Kidney (tissue), 14 donors: ENCODE measurements around the gene AUTS2. TPM values are rescaled to one million over a fixed set of nuclear protein-coding genes. Genes with fewer than 3 reads are reported as not detected.
A peak's percentile ranks its signal among the peaks of the same experiment; 100 is the strongest.

ENCODE experiments used
- DNase-seq, 5 donors: peaks; one replicate each; pipeline ENCODE4 v3.0.0-alpha.2; 2013 to 2020
- FAIRE-seq: peaks from 2 replicates; lab custom pipeline; 2012; peaks lifted over from hg19 to GRCh38; lab: Jason Lieb, UNC
- H3K27ac ChIP-seq, 2 donors: one replicate each; pipeline ENCODE4 v1.7.0; 2013; ENCODE audit warnings: low read depth in 2 of 2, low read length in 2 of 2, inconsistent platforms in 1 of 2
- H3K27me3 ChIP-seq: one replicate; pipeline ENCODE4 v1.7.1; 2013; ENCODE audit warnings: low read length, inconsistent platforms; ENCODE audit not compliant: control insufficient read depth, insufficient read depth
- H3K36me3 ChIP-seq, 3 donors: one replicate each; pipeline versions ENCODE4 v1.7.0 to v1.7.1; 2013; ENCODE audit warnings: low read length in 3 of 3, control low read depth in 1 of 3, inconsistent platforms in 1 of 3; ENCODE audit not compliant: insufficient read depth in 3 of 3, control insufficient read depth in 2 of 3
- H3K4me1 ChIP-seq, 3 donors: one replicate each; pipeline versions ENCODE4 v1.7.0 to v1.7.1; 2013; ENCODE audit warnings: low read length in 3 of 3, inconsistent platforms in 1 of 3, low read depth in 1 of 3; ENCODE audit not compliant: control insufficient read depth in 2 of 3, insufficient read depth in 2 of 3
- H3K4me3 ChIP-seq, 3 donors: one replicate each; pipeline versions ENCODE4 v1.7.0 to v1.8.1; 2013; ENCODE audit warnings: low read length in 3 of 3, control low read depth in 1 of 3, inconsistent platforms in 1 of 3
- H3K9ac ChIP-seq, 3 donors: one replicate each; pipeline versions ENCODE4 v1.7.0 to v1.7.1; 2013; ENCODE audit warnings: low read length in 3 of 3, control low read depth in 1 of 3, inconsistent platforms in 1 of 3
- H3K9me3 ChIP-seq, 3 donors: one replicate each; pipeline versions ENCODE4 v1.7.0 to v1.7.1; 2013; ENCODE audit warnings: low read length in 3 of 3, control low read depth in 1 of 3, inconsistent platforms in 1 of 3; ENCODE audit not compliant: control insufficient read depth in 2 of 3, insufficient read depth in 1 of 3
- intact Hi-C: fragments of 100-400 bp; cut with DNase I; formaldehyde crosslinking; loops from one replicate; pipeline ENCODE4 v1.11.1; 2022
- polyA plus RNA-seq: library from polyadenylated mRNA; stranded (reverse); fragments of 350-450 nt; fragmentation: Illumina TruSeq; extraction: RNeasy Lipid Tissue Mini Kit (QIAGEN cat#74804); gene quantifications from one replicate; pipeline ENCODE4 v1.2.3, GENCODE V29; 2014; ENCODE audit warnings: low read depth, low replicate concordance; ENCODE audit not compliant: insufficient read depth
- total RNA-seq: library from RNA; stranded (reverse); fragmentation: NEBNext Ultra II Directional; extraction: Animal tissue kit (Norgen Biotek cat#: 25700); gene quantifications from one replicate; pipeline ENCODE4 v1.2.1, GENCODE V29; 2021
- TF ChIP-seq, protein P1 (sequence below): IDR thresholded peaks from 3 replicates; pipeline ENCODE4 v1.5.1; 2012; ENCODE audit warnings: mild to moderate bottlenecking, moderate library complexity, borderline replicate concordance; ENCODE audit not compliant: insufficient read depth; ENCODE audit errors: extremely low read depth
- donor health status: control.
- donor health status: control.
- donor health status: control.
- donor health status: control.
- donor health status: control.
- donor health status: DM: yes; HTN: yes; CAD: no.
- donor health status: Normal renal cell carcinoma (clear cell type).

Gene AUTS2
- total and polyA plus RNA-seq, 2 donors from 2014 or later, result 5.2 to 33.8 TPM

- Histone ChIP-seq H3K9me3 (no peaks in the 10 kb centered on the region), H3K36me3 (no peaks in the 10 kb centered on the region), H3K27me3 (no peaks in the 10 kb centered on the region), H3K4me3 (no peak overlapping the region), H3K9ac (no peak overlapping the region), H3K4me1 (no peaks in the 10 kb centered on the region), H3K27ac (no peak overlapping the region)
- intact Hi-C loops, result no loop called here
- TF ChIP-seq, protein P1, sequence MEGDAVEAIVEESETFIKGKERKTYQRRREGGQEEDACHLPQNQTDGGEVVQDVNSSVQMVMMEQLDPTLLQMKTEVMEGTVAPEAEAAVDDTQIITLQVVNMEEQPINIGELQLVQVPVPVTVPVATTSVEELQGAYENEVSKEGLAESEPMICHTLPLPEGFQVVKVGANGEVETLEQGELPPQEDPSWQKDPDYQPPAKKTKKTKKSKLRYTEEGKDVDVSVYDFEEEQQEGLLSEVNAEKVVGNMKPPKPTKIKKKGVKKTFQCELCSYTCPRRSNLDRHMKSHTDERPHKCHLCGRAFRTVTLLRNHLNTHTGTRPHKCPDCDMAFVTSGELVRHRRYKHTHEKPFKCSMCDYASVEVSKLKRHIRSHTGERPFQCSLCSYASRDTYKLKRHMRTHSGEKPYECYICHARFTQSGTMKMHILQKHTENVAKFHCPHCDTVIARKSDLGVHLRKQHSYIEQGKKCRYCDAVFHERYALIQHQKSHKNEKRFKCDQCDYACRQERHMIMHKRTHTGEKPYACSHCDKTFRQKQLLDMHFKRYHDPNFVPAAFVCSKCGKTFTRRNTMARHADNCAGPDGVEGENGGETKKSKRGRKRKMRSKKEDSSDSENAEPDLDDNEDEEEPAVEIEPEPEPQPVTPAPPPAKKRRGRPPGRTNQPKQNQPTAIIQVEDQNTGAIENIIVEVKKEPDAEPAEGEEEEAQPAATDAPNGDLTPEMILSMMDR, result no peak
- DNase-seq (no peak), FAIRE-seq (no peak)
Measured at GRCh38 chr7:70835658-70836057, 1237.4 kb downstream of the AUTS2 start.

DNA sequence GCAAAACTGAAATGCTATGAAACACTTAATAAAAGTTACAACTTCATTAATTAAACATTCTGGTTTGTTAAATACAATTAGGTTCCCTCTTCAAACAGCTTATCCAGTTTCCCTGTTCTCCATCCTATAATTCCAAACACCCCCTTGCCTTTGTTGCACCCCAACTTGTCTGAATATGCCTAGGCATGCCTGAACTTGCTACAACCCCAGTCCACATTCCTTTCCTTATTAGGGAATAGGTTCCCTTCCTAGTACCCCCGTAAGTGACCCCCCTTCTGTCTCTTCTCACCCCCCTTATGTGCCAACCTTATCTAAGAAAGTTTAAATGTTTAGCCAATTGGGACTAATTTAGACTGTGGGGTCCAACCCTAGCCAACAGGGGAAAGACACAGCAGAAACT is 1238.0 kb downstream of the AUTS2 start:
- intact Hi-C loops, result no loop called here
- H3K4me1 ChIP-seq, result no peaks in the 10 kb centered on the region
- no peak for FAIRE-seq

GRCh38 chr7:70836946-70837345 is 1238.7 kb downstream of the AUTS2 start:
- no peak overlapping the region for H3K27ac ChIP-seq
- FAIRE-seq, result no peak
- no peak overlapping the region for H3K4me3 ChIP-seq
- no peaks in the 10 kb centered on the region for H3K27me3 ChIP-seq
- no peaks in the 10 kb centered on the region for H3K4me1 ChIP-seq
- TF ChIP-seq, protein P1, result no peak
- intact Hi-C loops, result no loop called here
- DNase-seq, result no peak
- no peaks in the 10 kb centered on the region for H3K36me3 ChIP-seq
- no peaks in the 10 kb centered on the region for H3K9me3 ChIP-seq
- H3K9ac ChIP-seq, result no peak overlapping the region

More for the DNA sequence above, 1238.0 kb downstream of the AUTS2 start:
- TF ChIP-seq, protein P1, result no peak
- Histone ChIP-seq H3K36me3 (no peaks in the 10 kb centered on the region), H3K9ac (no peak overlapping the region), H3K4me3 (no peak overlapping the region), H3K9me3 (no peaks in the 10 kb centered on the region), H3K27ac (no peak overlapping the region), H3K27me3 (no peaks in the 10 kb centered on the region)
- DNase-seq, result no peak

DNA sequence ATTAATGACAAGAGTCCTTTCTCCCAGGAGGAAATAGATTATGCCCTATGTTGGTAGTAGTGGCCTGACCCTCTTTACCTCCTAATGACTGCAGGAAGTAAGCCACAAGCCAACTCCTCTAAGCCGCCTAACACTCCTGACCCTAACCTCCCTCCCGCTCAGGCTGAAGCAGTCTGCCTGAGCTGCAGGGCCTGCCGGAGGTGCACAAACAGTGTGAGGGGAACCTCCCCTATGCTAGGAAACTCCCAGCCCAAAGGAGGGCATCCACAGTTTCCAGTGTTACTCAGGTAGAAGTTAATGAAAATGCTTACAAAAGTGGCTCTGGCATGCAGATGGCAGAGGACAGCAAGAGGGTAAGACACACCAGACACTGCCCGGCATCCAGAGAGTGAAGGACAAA is 1239.3 kb downstream of the AUTS2 start:
- H3K27me3 ChIP-seq, result no peaks in the 10 kb centered on the region
- intact Hi-C loops, result no loop called here
- TF ChIP-seq, protein P1, result no peak
- H3K4me3 ChIP-seq, result no peak overlapping the region
- DNase-seq (peak in 1 of 5 donors; percentile 7), FAIRE-seq (no peak)
- no peaks in the 10 kb centered on the region for H3K36me3 ChIP-seq
- H3K9ac ChIP-seq, result no peak overlapping the region
- no peaks in the 10 kb centered on the region for H3K9me3 ChIP-seq
- H3K27ac ChIP-seq, result no peak overlapping the region
- H3K4me1 ChIP-seq, result no peaks in the 10 kb centered on the region
